SKM-1 (cell line): Measurements from ENCODE around the gene SH3BP4.

Source experiments
- DNase-seq: peaks from one replicate; lab custom pipeline; 2025; ENCODE audit not compliant: unreplicated experiment; lab: John Stamatoyannopoulos, UW

SH3BP4 gene

DNA sequence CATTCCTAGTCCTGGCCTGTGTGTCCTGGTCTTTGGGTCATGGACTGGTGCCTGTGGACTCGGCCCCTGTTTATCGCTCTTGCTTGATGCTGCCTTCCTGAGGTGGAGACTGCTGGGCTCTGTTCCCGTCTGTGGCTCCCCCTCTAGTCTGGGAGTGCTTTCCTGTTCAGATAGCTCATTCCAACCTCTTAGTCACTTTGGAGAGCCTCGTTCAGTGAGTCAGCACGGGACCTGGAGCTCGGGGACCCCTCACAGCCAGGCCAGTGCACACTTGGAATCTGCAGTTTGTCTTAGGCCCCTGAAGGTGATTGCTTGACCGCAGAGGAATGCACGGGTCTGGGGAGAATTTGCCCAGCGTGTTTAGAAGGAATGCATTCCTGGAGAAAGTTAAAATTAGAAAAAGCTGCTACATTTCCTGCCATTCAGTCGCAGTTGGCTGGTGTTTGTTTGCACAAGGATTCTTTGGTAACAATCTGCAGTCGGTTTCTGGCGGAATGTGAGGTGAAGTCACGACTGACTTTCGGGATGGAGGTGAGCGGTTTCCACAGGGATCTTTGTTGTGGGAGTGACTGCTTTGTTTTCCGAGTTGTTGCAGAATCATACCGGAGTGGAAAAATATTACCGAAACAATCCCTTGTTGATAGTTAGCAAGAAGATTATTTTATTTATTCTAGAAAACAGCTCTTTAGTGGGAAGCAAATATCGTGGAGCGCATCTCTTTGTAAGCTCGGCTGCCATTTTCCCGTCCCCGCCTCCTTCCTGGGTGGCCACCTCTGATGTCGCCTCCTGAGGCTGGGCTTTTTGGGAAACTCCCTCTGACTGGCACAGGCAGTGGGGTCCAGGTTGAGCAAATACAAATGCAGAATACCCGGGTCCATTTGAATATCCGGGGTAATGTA, 29.6 kb downstream of the SH3BP4 start:
- no peak for DNase-seq

DNA sequence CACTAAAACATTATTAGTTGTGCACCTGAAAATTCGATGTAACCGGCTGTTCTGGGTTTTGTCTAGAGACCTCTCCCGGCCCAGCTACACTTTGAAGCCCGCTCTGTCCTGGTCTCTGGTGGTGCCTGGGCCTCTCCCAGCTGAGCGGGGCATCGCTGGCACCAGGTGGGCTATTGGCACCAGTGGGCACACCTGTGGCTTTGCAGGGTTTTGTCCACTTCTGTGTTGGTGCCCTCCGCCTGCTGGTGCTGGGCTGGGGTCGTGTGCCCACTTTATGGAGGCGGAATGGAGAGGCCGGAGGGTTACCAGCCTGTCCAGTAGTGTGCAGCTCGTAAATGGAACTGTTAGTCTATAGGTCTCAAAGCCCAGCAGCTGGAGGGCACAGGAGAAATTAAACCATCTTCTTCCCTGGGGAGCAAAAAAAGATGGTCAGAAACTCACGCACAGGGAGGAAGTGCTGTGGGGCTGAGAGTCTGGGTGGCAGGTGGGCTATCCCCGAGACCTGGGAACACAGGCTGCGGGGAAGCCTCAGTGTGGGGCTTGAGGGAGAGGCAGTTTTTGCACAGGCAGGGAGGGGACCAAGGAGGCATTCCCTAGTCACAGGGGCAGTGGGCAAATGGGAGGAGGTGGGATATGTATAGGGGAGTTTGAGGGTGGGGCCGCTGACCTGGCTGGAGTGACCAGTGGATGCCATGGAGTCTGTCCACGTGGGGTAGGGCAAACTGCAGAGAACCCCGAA, 30.4 kb downstream of the SH3BP4 start:
- DNase-seq = no peak

DNA sequence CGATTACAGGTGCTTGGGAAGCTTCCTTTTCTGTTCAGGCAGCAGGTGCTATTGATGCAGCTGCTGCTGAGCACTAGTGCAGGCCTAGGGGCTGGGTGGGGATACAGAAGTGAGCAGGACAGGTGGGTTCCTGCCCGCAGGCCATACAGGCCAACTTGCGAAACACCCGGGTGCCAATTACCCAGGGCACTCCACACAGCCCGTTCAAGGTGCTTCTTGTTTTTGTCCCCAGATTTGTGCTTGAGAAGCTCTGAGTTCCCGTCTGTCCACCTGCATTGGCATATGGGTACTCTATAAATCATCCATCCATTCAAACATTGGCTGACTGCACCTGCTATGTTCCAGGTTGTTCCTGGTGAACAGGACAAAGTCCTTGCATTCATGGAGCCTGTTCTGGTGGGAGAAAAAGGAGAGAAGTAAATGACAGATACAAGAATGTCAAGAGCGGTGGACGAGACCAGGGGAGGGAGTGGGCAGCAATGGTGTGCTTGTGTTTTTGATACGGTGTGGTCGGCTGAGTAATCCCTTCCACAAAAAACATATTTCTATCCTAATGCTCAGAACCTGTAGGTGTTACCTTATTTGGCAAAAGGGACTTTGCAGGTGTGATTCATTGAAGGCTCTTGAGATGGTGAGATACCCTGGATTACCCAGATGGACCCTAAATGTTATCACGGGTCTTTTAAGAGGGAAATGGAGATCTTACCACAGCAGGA, 31.4 kb downstream of the SH3BP4 start:
- DNase-seq = no peak

DNA sequence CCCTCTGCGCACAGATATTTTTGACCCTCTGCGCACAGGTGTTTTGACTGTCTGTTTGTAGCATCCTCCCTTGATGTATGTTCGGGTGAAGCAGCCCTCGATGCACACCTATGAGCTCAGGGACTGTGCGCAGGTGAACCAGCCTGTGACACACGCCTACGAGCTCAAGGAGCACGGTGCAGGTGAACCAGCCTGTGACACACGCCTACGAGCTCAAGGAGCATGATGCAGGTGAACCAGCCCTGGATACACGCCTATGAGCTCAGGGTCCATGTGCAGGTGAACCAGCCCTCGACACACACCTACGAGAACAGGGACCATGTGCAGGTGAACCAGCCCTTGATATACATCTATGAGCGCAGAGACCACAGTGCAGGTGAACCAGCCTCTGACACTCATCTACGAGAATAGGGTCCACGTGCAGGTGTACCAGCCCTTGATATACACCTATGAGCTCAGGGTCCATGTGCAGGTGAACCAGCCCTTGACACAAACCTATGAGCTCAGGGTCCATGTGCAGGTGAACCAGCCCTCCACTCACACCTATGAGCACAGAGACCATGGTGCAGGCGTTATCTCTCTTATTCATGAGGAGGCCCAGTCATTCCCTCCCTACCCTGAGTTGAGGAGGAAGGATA, 33.9 kb downstream of the SH3BP4 start:
- DNase-seq = no peak

DNA sequence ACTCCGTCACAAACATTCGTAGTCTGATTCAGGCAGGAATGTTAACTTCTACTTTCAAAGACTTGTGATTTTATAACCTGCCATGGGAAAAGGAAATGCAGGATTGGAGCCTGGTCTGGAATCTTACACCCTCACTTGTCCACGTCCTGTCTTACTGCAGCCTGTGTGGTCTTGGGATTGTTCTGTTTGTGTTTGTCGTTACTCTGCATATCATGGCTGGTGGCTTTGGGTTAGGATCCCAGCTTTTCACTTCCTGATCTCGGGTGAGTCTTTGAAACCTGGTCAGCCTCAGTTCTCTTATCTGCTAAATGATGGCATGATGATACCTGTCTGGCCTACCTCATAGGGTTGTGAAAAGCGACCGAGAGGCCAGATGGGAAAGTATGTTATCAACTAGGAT, 34.6 kb downstream of the SH3BP4 start:
- no peak for DNase-seq

DNA sequence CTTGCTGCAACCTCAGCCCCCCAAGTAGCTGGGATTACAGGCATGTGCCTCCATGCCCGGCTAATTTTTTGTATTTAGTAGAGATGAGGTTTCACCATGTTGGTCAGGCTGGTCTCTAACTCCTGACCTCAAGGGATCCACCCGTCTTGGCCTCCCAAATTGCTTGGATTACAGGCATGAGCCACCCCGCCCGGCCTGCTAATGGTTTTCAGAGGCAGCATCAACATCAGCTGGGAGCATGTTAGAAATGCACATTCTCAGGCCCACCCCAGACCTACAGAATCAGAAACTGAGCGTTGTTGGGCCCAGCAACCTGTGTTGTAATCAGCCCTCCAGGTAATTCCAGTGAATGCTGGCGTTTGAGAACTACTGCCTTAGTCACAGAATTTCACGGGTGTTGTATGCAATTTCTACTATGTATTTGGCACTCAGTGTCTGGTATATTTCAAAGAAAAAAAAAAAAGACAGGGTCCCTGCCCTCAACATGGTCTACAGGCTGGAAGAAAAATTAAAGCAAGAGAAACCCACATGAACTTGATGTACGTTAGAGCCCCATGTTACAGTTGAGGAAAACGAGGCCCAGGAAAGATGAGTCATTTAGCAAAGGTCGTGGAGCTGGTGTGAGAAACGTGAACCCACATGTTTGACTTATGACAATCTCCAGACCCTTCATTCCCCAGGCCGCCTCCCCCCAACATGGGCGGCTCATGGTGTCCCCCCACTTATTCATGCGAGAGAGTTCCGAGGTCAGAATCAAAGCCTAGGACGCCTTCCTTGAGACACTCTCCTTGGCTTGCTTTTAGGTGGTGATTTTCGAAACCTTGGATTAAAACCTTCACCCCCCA, 35.3 kb downstream of the SH3BP4 start:
- DNase-seq = no peak

DNA sequence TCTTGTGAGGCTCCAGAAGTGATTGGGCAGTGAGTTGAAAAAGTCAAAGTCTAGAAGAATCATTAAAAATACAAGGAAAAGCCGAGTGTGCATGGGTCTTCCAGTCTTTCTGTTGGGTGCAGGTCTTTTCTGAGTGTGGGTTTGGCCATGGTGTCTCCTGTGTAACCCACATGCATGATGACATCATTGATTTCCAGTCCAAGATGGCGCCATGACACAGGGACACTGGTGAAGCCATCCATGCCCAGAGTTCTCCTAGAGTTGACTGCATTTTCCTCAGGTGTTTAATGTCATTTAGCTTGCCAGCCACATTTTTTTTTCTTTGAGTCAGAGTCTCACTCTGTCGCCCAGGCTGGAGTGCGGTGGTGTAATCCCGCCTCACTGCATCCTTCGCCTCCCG, 35.9 kb downstream of the SH3BP4 start:
- DNase-seq = no peak

DNA sequence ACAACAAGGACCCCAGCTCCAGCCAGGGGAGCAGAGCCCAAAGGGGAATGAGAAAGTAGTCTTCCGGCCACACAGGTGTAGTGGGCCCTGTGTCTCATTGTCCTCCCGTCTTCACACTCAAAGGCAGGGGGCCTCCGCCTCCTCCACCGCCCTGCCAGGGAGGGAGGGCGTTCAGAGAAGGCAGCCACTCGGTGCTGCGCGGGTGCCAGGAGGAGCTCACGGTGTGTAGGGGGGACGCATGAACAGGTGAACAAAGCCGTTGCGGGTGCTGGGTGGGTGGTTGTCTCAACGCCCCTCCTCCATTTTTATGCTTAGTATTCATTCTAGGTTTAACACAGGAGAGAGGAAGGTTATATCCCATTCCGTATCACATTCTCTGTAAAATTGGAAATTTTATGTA, 36.7 kb downstream of the SH3BP4 start:
- DNase-seq = no peak

DNA sequence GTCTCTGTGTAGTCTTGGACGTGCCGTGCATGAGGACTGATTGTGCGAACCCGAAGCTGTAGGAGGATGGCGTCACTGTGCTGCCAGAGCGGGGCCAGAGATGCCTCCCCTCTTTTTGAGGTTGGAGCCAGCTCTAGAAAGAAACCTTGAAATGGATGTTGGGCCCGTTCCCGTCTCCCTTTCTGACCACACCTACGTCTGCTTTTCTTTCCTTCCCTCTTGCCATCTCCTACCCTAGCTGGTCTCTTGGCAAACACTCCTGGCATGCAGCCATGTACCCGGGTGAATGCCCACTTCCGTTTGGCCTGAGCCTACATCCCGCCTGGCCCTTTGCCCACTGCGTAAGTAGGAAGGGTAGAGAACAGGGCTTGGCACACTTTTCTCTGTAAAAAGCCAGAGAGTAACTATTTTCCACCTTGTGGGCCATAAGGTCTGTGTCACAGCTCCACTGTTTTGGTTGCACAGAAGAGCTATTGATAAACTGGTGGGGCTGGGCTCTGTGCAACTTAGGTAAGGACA, 37.4 kb downstream of the SH3BP4 start:
- no peak for DNase-seq

DNA sequence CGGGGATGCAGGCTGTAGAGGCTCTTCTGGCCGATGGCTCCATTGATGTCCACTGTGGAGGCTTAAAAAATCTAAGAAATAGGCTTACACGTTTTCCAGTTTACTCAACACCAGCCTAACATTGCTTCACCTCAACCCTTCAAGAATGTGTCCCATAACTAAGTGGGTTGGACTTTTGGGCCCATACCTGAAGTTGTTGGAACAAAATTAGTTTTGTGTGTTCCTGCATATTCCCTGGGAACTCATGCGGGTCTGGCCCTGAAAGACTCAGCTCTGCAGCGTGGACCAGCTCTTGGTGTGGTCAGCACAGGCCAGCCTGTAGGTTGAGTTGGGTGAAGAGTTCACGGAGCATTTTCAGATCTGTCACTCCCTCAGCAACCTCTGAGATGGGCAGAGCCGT, 38.5 kb downstream of the SH3BP4 start:
- DNase-seq = no peak

DNA sequence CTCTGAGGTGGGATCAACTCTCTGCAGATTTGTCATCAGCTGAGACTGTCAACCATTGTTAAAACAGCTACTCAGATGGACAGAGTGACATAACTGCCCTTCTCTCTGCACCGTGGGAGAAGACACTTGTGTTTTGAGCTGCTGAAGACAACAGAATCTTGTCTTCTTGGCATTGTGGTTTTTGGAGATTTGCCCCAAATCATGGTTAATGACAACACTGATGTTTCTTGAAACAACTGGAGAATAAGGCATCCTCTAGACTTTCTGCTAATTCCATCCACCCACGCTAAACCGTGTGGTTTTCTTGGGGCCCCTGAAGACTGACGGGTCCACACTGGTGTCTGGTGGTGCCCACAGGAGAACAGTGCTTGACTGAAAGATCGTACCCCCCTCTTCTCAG, 39.5 kb downstream of the SH3BP4 start:
- no peak for DNase-seq

DNA sequence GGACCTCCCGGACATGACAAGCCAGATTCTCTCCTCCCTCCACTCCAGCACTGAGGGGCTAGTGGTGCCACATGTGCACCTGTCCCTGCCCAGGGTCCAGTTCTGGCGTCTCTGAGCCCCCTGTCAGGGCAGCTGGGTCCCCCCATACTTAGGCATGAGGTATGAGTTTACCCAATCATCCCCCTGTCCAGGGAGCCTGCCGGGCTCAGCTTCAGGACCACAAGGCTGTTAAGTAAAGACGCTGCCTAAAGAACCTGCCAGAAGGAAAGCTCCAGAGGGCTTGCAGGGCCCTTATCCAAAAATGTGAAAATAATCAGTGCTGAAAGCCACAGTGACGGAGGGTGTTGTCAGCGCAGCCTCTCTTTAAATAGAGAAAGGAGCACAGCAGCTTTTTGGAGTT, 40.0 kb downstream of the SH3BP4 start:
- DNase-seq = no peak

DNA sequence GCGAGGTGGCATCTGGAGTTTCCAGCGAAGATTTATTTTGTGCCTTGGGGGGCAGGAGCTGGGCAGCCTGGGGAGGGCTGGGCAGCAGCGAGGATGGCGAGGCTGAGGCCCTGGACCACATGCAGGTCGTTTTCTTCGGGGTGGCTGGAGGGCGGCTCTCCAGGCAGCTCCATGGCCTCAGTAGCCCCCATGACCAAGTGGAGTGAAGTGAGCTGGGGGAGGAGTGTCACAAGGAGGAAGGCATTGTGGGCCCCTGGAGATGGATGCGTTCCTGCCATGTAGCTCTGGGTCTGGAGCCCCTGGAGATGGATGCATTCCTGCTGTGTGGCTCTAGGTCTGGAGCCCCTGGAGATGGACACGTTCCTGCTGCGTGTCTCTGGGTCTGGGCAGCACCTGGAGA, 40.4 kb downstream of the SH3BP4 start:
- DNase-seq = no peak

DNA sequence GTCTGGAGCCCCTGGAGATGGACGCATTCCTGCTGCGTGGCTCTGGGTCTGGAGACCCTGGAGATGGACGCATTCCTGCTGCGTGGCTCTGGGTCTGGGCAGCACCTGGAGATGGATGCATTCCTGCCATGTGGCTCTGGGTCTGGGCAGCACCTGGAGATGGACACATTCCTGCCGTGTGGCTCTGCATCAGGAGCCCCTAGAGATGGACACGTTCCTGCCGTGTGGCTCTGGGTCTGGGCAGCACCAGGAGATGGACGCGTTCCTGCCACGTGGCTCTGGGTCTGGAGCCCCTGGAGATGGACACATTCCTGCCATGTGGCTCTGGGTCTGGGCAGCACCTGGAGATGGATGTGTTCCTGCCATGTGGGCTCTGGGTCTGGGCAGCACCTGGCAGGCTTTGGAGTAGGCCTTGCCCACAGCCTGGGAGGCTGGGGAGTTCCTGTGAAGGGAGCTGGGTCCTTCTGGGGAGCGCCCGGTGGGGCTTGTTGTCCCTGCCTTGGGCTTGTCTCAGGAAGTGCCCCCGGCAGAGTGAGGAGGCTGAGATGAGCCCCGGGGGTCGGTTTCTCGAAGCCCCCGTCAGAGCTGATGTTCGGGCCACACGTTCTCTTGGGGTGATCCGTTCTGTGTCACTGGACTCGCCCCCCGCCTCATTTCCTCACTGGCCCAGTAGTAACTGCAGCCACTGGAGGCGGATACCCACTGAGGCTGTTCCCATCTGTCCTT, 41.0 kb downstream of the SH3BP4 start:
- DNase-seq = no peak

DNA sequence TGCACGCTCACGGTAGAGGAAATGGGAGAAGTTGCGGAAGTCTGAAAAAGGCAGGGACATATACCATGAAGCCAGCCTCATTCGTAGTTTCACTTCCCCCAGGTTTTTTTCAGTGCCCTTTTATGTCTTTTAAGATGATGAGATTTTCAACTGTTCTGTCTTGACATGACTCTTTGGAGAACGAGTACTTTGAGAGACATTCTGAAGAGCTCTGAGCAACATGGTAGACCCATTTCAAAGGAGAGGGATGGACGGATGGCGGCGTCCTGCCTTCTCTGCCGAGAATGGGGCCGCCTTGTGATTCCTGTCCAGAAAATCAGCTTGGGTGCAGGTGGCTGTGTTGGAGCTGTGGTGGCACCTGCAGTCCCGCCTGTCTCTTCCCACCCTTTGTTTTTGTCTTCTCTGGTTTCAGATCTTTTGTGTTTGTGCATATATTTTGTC, 41.7 kb downstream of the SH3BP4 start:
- DNase-seq = peak; percentile 4

DNA sequence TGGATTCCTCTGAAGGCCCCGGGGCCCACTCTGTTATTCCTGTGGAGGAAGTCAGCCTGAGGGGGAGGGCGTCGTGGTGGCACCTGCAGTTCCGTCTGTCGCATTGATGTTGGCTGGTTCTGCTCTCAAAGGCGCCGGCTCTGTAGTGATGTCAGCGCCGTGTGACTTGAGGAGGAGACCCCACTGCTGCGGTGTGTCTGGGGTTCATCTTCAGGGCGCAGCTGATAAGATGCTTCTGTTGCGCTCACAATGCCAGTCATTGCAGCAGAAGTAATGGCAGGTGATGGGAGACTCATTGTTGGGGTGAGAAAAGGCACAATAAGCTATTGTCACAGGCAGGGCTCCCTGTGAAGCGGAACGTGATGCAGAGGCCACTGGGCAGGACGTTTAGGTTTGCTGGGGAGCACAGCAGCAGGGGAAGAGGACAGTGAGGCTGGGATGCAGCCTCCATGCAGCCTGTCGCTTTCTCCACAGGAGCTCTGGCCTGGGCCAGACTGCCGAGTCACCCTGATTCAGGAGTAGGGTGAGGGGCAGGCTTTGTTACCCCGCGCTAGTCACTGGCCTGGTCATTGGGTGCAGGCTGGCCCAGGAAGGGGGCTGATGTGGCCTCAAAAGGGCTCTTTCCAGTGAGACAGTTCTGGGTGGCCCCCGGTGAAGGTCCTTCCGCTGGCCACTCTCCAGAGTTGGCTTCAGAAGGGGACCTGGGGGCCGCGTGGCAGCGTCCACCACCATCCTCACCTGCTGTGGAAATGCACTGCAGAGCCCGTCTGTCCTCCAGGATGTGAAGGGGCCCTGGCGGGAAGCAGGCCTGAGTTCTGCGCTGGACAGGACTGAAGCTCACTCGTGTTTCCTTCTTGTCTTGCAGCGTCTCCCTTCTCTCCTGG, 42.9 kb downstream of the SH3BP4 start:
- DNase-seq = no peak

DNA sequence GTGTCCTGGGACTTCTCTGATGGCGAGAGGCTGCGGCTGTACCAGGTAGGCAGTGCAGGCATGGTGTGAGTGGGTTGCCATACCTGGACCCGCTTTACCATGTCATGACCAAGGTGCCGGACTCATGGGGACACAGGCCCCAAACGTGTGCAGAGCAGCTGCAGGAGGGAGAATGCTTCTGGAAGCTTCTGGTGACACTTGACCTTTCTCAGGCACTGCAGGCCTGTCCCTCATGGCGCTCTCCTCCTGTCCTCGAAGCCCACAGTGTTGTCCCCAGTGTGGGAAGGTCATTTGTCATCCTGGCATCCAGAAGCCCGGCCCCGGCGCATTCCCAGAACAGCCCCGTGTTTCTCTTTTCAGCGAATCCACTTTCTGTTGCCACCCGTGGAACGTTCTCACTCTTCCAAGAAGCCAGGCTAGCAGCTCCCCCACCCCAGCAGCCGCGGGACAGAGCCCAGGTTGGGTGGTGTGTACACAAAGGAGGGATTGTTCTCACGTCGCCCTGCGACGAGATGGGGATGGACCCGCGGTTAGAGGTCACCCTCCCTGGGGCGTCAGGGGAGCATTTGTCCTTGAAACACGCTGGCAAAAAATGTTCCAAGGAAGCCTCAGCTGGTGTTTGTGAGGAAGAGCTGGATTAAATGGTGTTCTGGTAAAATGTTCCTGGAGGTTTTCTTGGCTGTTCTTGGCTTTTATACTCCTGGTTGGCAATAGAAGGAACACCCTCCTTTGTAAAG, 43.7 kb downstream of the SH3BP4 start:
- DNase-seq = no peak
